Glomerular visceral epithelial cell (primary cell): ENCODE measurements around the gene SLAIN2.
"Not testable (repeated sequence)": the region's sequence is repeated elsewhere in the genome, so short reads cannot be mapped to it uniquely, and the experiment has no call there.

Experiments
- DNase-seq: peaks from one replicate; pipeline ENCODE4 v3.0.0-alpha.2; 2016; ENCODE audit errors: extremely low spot score

The SLAIN2 gene

GRCh38 chr4:48445704-48446103 is 104.4 kb downstream of the SLAIN2 start:
- DNase-seq: peak; percentile 15

GRCh38 chr4:48446642-48447041 is 105.3 kb downstream of the SLAIN2 start:
- DNase-seq: no peak

DNA sequence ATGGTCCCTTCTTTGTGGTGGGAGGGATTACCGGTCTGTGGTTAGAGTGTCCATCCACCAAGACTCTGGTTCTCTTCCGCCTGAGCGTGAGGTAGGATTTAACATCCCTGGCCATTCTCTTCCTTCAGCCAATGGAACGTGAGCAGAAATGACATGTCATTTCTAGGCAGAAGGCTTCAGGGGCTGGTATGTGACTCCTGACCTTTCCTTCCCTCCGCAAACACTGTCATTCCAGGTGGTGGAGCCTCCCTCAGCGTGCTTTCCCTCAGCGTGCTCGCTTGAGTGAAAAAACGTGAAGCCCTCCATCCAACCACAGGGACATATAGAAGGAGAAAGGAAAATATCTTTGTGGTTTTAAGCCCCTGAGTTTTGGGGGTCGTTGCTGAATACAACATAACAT is 107.8 kb downstream of the SLAIN2 start:
- no peak for DNase-seq

GRCh38 chr4:48450740-48451139 is 109.4 kb downstream of the SLAIN2 start:
- DNase-seq: no peak

DNA sequence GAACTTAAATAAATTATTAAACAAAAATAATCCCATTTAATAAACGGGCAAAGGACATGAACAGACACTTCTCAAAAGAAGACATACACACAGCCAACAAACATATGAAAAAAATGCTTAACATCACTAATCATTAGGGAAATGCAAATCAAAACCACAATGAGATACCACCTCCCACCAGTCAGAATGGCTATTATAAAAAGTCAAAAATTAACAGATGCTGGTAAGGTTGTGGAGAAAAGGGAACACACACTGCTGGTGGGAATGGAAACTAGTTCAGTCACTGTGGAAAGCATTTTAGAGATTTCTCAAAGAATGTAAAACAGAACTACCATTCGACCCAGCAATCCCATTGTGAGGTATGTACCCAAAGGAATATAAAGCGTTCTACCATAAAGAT is 110.3 kb downstream of the SLAIN2 start:
- DNase-seq: not testable (repeated sequence)

- no peak for DNase-seq
Observed at GRCh38 chr4:48454591-48454990, 113.3 kb downstream of the SLAIN2 start.

DNA sequence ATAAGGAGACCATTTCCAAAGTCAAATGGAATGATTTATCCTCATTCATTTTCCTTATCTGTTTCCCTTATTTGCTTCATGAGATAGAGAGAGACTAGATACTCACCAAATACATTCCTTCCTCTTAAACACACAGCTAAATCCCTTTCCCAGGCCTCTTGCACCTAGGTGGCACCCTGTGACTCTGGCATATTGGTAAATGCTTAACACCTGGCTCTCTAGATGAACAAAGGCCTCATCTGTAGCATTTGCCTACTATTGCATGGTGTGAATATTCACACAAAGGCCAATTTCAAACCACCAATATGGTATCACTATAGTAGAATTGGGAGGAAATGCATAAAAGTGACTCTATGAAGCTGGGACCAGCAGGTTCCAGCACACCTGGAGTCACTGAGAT is 119.7 kb downstream of the SLAIN2 start:
- no peak for DNase-seq

- no peak for DNase-seq
Observed at GRCh38 chr4:48462363-48462762, 121.0 kb downstream of the SLAIN2 start.

DNA sequence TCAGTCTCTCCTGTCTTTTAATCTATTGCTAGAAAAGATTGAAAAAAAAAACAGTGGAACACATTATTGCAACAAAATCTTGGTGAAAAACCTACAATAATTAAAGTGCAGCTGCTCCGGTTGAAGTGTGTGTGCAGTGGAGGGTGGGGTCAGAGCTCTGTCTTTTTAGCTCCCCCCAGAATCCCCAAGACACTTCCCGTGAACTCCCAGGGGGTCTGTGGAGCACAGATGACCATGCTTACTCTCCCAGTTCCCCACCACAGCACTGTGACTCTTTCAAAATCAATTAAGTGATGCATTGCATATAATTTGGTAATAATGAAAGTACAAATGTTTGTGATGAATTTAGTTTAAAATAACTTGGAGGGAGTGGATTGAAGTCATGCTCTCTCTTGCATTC is 126.1 kb downstream of the SLAIN2 start:
- DNase-seq: no peak

DNA sequence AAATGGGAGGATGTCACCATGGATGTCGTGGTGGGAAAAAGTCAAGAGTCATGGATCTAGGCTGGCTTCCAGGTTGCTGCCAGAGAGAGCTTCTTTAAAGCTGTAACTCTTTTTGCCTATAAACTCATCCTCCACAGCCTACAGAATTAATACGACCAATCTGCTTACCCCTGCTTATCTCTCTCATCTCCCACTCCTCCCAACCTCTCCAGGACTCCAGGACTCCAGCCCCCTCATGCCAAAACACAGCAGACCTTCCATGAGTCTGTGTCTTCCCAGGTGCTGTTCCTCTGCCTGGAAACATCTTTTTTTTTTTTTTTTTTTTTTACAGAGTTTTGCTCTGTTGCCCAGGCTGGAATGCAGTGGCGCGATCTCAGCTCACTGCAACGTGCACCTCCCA is 126.6 kb downstream of the SLAIN2 start:
- DNase-seq: no peak

DNA sequence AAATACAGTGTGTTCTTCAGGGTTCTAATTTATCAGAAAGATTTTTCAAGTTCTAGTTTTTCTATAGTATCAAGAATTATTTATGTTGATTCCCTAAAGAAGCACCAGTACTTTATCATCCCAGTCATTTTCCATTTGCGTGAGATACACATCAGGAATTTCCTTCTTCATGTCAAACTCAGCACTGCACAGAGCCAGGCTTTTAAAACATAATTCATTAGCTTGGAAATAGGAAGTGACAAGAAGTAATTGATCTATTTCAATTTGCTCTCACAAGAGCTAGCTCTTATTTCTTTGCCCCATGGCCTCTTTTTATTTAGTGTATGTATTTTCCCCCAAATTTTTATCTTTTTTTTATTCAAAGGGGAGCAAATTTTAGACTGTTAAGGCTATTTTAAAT is 128.8 kb downstream of the SLAIN2 start:
- DNase-seq: no peak

GRCh38 chr4:48470570-48470969 is 129.2 kb downstream of the SLAIN2 start:
- DNase-seq: peak; percentile 21

DNA sequence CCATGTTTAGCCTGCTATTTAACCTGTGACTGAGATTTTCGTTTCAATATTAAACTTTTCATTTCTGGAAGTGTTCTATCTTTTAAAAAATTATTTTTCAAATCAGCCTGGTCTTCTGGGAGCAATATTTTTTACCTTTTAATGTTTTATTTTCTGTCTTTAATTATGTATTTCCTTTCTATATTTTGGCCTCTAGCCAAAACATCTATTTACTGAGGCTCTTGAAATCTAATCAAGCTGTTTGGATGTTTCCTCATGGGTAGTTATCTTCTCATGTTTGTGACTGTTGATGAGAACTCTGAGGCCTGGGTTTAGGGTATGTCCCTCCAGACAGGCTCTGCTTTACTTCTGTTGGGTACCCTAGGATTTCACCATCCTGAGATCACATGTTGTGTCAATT is 131.5 kb downstream of the SLAIN2 start:
- no peak for DNase-seq

DNA sequence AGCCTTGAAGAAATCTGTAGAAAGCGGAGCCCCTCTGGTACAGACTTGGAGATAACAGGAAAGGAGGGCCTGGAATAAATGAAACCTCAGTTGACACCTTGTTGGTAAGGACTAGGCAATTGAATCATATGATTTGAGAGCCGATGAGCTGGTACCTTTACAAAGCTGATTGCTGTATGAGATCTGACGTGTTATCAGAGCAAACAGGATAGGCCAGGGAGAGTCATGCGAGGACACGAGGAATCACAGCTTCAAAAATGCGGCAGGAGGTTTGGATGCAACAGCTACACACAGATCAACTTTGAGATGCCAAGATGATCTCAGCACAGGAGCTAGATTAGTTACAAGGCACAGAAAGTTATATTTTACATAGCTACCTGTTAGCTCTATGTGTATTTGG is 134.4 kb downstream of the SLAIN2 start:
- no peak for DNase-seq
